Ramos (cell line): ENCODE measurements around the gene MFNG.
"Not testable (repeated sequence)": the region's sequence is repeated elsewhere in the genome, so short reads cannot be mapped to it uniquely, and the experiment has no call there.

Experiments
- in situ Hi-C: fragments of 300-500 bp; cut with MboI; formaldehyde crosslinking; loops from one replicate; pipeline ENCODE4 v1.14.3; 2022; ENCODE audit warnings: low sequenced_read_pairs; ENCODE audit not compliant: unreplicated experiment

MFNG gene, protein sequence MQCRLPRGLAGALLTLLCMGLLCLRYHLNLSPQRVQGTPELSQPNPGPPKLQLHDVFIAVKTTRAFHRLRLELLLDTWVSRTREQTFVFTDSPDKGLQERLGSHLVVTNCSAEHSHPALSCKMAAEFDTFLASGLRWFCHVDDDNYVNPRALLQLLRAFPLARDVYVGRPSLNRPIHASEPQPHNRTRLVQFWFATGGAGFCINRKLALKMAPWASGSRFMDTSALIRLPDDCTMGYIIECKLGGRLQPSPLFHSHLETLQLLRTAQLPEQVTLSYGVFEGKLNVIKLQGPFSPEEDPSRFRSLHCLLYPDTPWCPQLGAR

DNA sequence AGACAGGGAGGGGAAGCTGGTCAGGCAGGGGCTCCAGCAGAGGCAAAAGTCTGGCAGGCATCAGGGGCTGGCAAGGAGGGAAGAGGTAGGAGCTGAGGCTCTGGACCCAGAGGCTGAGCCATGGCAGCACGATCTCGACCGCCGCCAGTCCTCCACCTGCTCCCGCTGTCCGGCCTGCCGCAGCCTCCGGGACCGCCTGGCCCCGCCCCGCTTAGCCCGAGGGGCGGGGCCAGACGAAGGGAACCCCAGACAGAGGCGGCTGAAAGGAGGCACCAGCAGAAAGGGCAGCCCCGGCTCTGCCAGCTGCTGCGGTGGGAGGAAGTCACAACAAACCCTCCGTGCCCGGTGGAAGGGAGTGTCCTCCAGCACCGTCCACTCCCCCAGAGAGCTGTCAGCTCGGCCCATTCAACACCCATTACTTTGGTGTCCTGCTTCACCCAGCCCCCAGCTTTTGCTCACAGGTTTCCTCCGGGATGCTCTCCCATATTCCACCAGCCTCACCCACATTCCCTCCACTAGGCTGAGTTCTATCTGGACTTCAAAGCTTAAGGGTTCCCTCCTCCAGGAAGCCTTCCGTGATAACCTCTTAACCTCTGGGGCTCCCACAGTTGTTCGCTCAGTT, at the start of gene MFNG:
MFNG (minus strand) TSS at position 161 of the 622 bp plus-strand sequence. CDS start 207 bp downstream, outside the sequence.
- in situ Hi-C loops, result loop anchor here (25.0 kb wide), 1 partner anchor 1099 kb away; the partner anchor contains the start of gene MYH9

DNA sequence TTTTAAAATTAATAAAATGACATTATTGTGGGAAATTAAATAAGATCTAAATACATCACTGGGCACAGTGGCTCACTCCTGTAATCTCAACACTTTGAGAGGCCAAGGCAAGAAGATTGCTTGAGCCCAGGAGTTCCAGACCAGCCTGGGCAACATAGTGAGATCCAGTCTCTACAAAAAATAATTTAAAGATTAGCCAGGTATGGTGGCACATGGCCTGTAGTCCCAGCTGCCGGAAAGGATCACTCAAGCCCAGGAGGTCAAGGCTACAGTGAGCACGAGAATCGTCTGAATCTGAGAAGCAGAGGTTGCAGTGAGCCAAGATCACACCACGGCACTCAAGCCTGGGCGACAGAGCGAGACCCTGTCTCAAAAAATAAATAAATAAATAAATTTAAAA, 49.0 kb upstream of the MFNG start:
- in situ Hi-C loops, result loop anchor here (5.0 kb wide), 1 partner anchor 37 kb away; no protein-coding TSS in a partner anchor

- in situ Hi-C loops, result no loop called here
Observed at GRCh38 chr22:37534445-37534844, 48.3 kb upstream of the MFNG start.

DNA sequence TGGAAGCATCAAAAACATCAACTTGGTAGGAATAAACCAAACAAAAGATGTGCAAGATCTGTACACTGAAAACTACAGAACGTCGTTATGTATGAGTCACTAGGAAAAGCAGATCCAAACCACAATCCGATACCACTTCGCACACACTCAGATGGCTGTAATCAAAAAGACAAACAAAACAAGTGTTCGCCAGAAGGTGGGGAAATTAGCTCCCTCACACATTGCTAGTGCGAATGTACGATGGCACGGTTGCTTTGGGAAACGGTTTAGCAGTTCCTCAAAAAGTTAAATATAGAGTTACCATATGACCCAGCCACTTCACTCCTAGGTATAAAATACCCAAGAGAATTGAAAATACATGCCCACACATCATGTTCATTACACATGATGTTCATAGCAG, 47.8 kb upstream of the MFNG start:
- in situ Hi-C loops, result no loop called here

DNA sequence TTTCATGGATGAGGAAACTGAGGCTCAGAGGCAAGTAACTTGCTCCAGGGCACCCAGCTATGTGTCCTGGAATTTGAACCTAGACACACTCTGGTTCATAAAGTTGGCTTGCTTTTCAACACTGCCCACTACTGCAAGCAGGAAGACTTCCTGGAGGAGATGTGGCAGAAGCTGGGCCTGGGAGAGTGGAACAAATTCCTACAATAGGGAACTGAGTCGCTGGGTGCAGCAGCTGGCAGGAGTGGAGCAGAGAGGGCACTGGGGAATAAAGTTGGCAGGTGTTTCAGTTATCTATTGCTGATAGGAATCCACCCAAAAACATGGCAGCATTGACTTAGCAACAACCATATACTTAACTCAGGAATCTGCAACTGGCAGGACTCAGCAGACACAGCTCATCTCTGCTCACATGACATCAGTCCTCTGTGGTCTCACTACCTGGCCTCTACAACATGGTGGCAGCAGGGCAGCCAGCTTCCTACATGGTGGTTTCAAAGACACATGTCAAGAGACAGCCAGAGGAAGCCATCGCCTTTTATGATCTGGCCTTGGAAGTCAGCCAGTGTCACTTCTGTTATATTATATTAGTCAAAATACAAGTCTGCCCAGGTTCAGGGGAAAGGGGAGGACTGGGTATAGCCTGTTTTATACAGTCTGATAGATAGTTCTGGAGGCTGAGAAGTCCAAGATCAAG, 43.6 kb upstream of the MFNG start:
- in situ Hi-C loops, result no loop called here

GRCh38 chr22:37527952-37528351, 41.8 kb upstream of the MFNG start:
- in situ Hi-C loops, result not testable (repeated sequence)

DNA sequence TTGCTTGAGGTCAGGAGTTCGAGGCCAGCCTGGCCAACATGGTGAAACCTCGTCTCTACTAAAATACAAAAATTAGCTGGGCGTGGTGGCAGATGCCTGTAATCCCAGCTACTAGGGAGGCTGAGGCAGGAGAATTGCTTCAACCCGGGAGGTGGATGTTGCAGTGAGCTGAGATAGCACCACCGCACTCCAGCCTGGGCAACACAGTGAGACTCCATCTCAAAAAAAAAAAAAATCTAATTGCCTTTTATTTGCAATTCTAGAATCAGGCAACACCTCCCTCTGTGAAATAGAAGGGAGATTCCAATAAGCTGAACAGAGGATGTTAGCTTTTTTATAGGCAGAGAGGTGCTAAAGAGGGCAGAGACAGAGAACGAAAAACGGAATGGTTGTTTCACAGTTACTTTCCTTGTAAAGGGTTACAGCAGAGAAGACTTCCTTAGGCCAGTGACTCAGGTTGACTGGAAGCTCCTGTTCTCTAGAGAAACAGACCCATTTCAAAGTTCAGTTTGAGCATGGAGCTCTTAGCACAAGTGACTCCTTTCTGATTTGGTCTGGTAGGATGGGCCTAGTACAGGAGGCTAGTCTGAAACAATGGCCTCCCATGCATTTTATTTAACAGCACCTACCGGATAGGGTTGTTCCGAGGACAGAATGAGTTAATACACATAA, 41.0 kb upstream of the MFNG start:
- in situ Hi-C loops, result not testable (repeated sequence)

GRCh38 chr22:37526376-37526775, 40.2 kb upstream of the MFNG start:
- in situ Hi-C loops, result no loop called here

- in situ Hi-C loops, result no loop called here
Observed at GRCh38 chr22:37525746-37526350, 39.7 kb upstream of the MFNG start.

DNA sequence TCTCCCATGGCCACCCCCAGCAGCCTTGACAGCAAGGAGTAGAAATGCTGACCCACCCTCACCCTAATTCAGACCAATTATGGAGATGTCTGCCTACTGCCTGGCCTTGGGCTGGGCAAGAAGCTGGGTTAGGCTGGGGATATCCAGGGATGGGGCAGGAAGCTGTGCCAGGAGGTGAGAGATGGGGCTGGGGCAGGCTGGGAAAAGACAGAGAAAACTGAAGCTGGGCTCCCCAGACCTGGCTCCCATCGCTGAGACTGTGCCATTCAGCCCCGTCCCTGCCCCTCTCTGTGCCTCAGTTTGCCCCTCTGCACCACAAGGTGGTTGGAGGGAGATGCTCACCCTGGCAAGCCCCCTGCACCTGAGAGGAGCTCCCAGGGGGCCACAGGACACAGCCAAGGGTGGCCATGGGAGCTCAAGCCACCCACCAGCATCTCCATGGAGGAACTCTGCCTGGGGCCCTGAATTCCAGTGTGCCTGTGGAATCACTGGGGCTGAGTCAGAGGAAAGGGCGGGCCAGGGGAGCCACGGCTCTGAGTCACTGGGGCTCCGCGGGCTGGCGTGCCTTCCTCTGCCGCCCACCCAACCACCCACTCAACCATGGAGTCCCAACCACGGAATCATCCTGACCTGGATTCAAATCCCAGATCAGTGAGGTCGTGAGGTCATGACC, 39.0 kb upstream of the MFNG start:
- in situ Hi-C loops, result no loop called here

GRCh38 chr22:37522482-37522881, 36.3 kb upstream of the MFNG start:
- in situ Hi-C loops, result no loop called here

DNA sequence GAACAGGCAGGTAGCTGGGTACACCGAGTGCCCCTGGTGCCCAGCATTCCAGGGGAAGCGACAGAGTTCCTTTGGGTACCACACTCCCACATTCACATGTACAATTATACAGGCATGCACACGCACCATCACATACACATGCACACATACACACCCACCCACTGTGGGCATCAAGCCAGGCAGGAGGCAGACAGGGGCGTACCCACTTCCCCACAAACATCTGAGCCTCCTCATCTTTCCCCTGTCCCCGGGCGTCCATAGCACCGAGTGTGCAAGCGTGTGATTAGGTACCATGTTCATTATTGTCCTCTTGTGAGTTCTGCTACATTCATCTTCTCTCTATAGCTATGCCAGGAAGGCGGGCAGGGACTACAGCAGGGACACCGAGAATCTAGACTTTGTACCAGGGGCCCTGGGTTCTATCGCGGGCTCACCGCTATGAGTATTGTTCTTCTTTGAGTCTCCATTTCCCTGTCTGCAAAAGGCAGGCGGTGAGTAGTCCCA, 35.1 kb upstream of the MFNG start:
- in situ Hi-C loops, result no loop called here

DNA sequence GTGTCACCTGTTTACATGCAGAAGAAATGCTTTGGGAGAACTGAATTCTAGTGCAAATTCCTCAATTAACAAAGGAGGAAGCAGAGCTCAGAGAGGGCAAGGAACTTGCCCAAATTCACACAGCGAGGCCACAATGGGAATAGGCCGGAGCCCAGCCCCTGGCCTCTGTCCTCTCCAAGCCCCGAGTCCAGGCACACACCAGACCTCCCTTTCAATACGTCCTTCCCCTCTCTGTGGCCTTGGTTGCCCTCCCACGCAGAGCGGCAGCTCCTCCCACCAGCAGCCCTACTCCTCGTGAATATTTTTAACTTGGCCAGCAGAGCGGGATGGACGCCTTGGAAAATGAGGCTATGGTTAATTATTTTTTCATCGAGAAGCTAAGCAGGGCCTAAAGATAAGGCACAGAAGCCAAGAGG, 34.6 kb upstream of the MFNG start:
- in situ Hi-C loops, result no loop called here

DNA sequence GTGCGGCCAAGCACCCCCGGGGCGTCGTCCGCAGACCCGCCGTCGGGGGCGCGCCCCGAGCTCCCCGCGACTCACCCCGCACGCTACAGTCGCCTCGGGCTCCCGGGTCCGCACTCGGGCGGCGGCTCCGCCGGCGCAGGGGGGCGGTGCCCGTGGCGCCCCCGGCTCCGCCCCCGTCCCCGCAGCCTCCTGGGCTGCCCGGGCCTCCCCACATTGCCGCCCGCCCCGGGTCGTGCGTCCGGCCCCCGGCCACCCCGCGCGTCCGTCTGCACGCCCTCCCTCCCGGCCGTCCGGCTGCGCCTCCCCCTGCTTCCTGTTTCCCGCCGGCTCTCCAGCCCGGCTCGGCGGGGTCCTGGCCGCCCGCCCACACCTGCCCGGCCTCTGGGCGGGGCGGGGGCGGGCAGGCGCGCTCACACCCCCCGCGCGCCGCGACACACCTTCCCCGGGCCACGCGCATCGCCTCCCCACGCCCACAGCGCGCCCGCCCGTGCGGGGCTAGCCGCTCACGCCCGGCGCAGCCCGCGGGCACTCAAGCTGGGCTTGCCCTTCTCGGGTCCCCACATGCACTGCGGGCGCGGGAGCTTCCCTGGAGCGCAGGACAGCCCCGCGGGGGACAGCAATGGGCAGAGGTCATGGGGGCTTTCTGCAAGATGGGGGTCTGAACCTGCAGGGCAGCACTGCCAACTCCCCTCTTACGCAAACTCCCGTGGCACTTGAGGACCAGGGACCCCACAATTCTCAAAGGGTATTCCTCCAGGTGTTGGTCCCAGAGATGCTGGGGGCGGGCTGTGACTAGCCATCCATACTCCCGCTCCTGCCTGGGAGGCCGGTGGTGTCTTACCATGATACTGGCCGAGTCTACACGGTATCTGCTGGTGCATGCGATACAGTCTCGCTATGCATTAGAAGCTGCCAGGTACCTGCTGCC, 33.3 kb upstream of the MFNG start, which contains the start of gene CARD10:
CARD10 (minus strand) TSS at position 148 of the 928 bp plus-strand sequence. CDS start 215 bp downstream, outside the sequence.
- in situ Hi-C loops, result no loop called here

- in situ Hi-C loops, result no loop called here
Observed at GRCh38 chr22:37518509-37519267, 32.5 kb upstream of the MFNG start.

DNA sequence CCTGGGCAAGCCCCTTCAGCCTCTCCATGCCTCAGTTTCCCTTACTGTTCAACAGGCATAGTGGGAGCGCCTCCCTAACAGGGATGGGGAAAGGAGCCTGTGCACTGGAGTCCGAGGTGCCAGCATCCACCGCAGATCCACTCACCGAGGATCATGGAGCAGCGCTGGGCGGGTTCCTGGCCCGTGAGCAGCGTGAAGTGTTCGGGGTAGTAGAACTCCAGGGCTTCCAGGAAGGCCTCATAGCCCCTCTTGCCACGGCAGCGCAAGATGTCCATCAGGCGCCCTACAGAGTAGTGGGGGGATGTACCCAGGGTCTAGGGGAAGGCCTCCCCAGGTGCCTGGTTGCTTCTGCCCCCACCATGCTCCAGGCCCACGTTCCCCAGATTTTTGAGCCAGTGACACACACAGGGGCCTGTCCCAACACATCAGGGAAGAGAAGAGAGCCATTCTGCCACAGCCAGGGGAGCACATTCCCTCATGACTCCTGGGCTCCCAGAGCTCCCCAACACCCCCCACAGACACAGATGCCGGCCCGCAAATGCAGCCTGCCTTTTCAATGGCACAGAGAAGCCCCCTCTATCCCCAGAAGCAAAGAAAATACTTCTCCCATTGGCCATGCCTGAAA, 31.8 kb upstream of the MFNG start:
- in situ Hi-C loops, result no loop called here

- in situ Hi-C loops, result no loop called here
Observed at GRCh38 chr22:37516456-37516855, 30.3 kb upstream of the MFNG start.
